ENCODE data around the gene FAM89B.

DNA sequence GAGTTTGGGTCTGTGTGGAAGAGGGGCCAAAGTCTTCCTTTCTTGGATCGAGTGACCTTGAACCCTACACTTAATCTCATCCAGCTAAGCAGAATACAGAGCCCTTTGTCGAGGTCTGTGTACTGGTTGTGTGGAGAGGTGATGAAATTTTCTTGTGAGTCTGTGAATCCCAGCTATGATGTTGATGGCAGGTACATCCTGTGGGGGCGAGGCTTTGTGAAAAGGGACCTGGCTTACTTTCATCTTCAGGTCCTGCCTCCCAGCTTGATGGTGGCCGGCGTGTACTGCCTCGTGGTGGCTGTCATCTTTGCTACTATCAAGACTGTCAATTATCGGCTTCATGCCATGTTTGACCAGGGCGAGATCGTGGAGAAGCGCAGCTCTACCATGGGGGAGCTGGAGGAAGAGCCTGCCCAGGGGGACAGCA is 44.2 kb downstream of the FAM89B start:
- TF ChIP-seq, protein P1, sequence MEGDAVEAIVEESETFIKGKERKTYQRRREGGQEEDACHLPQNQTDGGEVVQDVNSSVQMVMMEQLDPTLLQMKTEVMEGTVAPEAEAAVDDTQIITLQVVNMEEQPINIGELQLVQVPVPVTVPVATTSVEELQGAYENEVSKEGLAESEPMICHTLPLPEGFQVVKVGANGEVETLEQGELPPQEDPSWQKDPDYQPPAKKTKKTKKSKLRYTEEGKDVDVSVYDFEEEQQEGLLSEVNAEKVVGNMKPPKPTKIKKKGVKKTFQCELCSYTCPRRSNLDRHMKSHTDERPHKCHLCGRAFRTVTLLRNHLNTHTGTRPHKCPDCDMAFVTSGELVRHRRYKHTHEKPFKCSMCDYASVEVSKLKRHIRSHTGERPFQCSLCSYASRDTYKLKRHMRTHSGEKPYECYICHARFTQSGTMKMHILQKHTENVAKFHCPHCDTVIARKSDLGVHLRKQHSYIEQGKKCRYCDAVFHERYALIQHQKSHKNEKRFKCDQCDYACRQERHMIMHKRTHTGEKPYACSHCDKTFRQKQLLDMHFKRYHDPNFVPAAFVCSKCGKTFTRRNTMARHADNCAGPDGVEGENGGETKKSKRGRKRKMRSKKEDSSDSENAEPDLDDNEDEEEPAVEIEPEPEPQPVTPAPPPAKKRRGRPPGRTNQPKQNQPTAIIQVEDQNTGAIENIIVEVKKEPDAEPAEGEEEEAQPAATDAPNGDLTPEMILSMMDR (IDR thresholded peaks at IDR 0.05) = no peak
- no peak for TF ChIP-seq POLR2A (IDR thresholded peaks at IDR 0.05)
